GM23338 (cell line): Measurements from ENCODE around the gene DTNB. TPM values are rescaled to one million over a fixed set of nuclear protein-coding genes. Genes with fewer than 3 reads are reported as not detected.

ENCODE experiments used
- ATAC-seq: fragments of 200-7000 bp; cut with Tn5 transposase; 3 replicates; pipeline ENCODE4 v1.9.1; 2020
- DNase-seq: peaks from one replicate; pipeline ENCODE4 v3.0.0-alpha.2; 2015; ENCODE audit warnings: low spot score
- H2AFZ ChIP-seq: fragments of 200-600 bp; sonication (generic); 2 replicates; pipeline ENCODE4 v1.8.0; 2016; ENCODE audit warnings: antibody characterized with exemption, mild to moderate bottlenecking, moderate library complexity
- H3F3A ChIP-seq: fragments of 200-600 bp; sonication (generic); replicated peaks from 2 replicates; pipeline ENCODE4 v1.8.0; 2017; ENCODE audit warnings: antibody characterized with exemption, mixed run types, low read depth
- H3K27ac ChIP-seq: fragments of 200-600 bp; sonication (generic); 2 replicates; pipeline ENCODE4 v1.6.1; 2016; ENCODE audit warnings: low read depth
- H3K27me3 ChIP-seq: fragments of 200-600 bp; sonication (generic); 2 replicates; pipeline ENCODE4 v1.8.0; 2016; ENCODE audit warnings: mild to moderate bottlenecking, mixed run types, moderate library complexity; ENCODE audit not compliant: insufficient read depth
- H3K36me3 ChIP-seq: fragments of 200-600 bp; sonication (generic); 2 replicates; pipeline ENCODE4 v1.8.0; 2016; ENCODE audit warnings: mild to moderate bottlenecking; ENCODE audit not compliant: insufficient read depth
- H3K4me1 ChIP-seq: fragments of 200-600 bp; sonication (generic); 2 replicates; pipeline ENCODE4 v1.8.0; 2016; ENCODE audit warnings: mild to moderate bottlenecking, moderate library complexity; ENCODE audit not compliant: insufficient read depth
- H3K4me2 ChIP-seq: fragments of 200-600 bp; sonication (generic); 2 replicates; pipeline ENCODE4 v1.7.1; 2017; ENCODE audit warnings: mixed run types
- H3K4me3 ChIP-seq: fragments of 200-600 bp; sonication (generic); 2 replicates; pipeline ENCODE4 v1.6.1; 2016; ENCODE audit warnings: mixed run types
- H3K79me2 ChIP-seq: fragments of 200-600 bp; sonication (generic); replicated peaks from 2 replicates; pipeline ENCODE4 v1.8.0; 2017; ENCODE audit warnings: mild to moderate bottlenecking; ENCODE audit not compliant: insufficient read depth
- H3K9me2 ChIP-seq: fragments of 200-600 bp; sonication (generic); 2 replicates; pipeline ENCODE4 v1.8.0; 2017; ENCODE audit not compliant: insufficient read depth
- H4K20me1 ChIP-seq: fragments of 200-600 bp; sonication (generic); replicated peaks from 2 replicates; pipeline ENCODE4 v1.8.0; 2017; ENCODE audit warnings: mild to moderate bottlenecking; ENCODE audit not compliant: insufficient read depth
- H3K27ac Mint-ChIP-seq: 2 replicates; pipeline ENCODE4 v1.8.0; 2020; ENCODE audit warnings: inconsistent platforms, mild to moderate bottlenecking, moderate library complexity, mixed read lengths
- H3K27me3 Mint-ChIP-seq: 3 replicates; pipeline ENCODE4 v1.8.0; 2022; ENCODE audit warnings: low read depth, mild to moderate bottlenecking, moderate library complexity, mixed read lengths, inconsistent platforms; ENCODE audit not compliant: insufficient read depth, poor library complexity
- H3K36me3 Mint-ChIP-seq: 3 replicates; pipeline ENCODE4 v1.8.0; 2021; ENCODE audit warnings: low read depth, mild to moderate bottlenecking, inconsistent platforms, moderate library complexity, mixed read lengths
- H3K4me1 Mint-ChIP-seq: 3 replicates; pipeline ENCODE4 v1.8.0; 2020; ENCODE audit warnings: mild to moderate bottlenecking, inconsistent platforms, mixed read lengths
- H3K4me3 Mint-ChIP-seq: 3 replicates; pipeline ENCODE4 v1.8.0; 2021; ENCODE audit warnings: moderate library complexity, mild to moderate bottlenecking, inconsistent platforms, mixed read lengths
- H3K9me3 Mint-ChIP-seq: 3 replicates; pipeline ENCODE4 v1.8.0; 2020; ENCODE audit warnings: moderate library complexity, mild to moderate bottlenecking, inconsistent platforms, mixed read lengths
- CREB1 ChIP-seq: fragments of 250-450 bp; sonication (Bioruptor Pico); IDR thresholded peaks from 2 replicates; pipeline ENCODE4 v1.5.0; 2020; ENCODE audit warnings: low read depth, mild to moderate bottlenecking, moderate library complexity
- CTCF ChIP-seq, 2 experiments: fragments of 200-600 bp in 1 of 2; sonication (generic) in 1 of 2; conservative IDR thresholded peaks; 2 replicates each; pipeline versions ENCODE4 v1.5.1 to v1.6.1; 2016 to 2017; ENCODE audit warnings: antibody characterized with exemption in 2 of 2, low read depth in 2 of 2, mild to moderate bottlenecking in 2 of 2, moderate library complexity in 1 of 2
- ETS1 ChIP-seq: IDR thresholded peaks from 2 replicates; pipeline ENCODE4 v1.6.1; 2016; ENCODE audit warnings: antibody characterized with exemption
- EZH2 ChIP-seq: fragments of 200-600 bp; sonication (generic); IDR thresholded peaks from one replicate; pipeline ENCODE4 v1.8.0; 2017; ENCODE audit warnings: antibody characterized with exemption, mild to moderate bottlenecking, low read depth; ENCODE audit not compliant: unreplicated experiment
- EZH2phosphoT487 ChIP-seq: fragments of 200-600 bp; sonication (generic); IDR thresholded peaks from one replicate; pipeline ENCODE4 v1.8.1; 2018; ENCODE audit warnings: antibody characterized with exemption; ENCODE audit not compliant: unreplicated experiment
- JUNB ChIP-seq: IDR thresholded peaks from one replicate; pipeline ENCODE4 v1.6.1; 2016; ENCODE audit warnings: antibody characterized with exemption; ENCODE audit not compliant: unreplicated experiment
- NANOG ChIP-seq: IDR thresholded peaks from 2 replicates; pipeline ENCODE4 v1.6.1; 2016; ENCODE audit warnings: antibody characterized with exemption, borderline replicate concordance
- POLR2AphosphoS5 ChIP-seq: IDR thresholded peaks from 2 replicates; pipeline ENCODE4 v1.6.1; 2016; ENCODE audit warnings: antibody characterized with exemption, low read depth
- STAT1 ChIP-seq: IDR thresholded peaks from one replicate; pipeline ENCODE4 v1.6.1; 2016; ENCODE audit warnings: antibody characterized with exemption; ENCODE audit not compliant: unreplicated experiment
- ZNF114 ChIP-seq: fragments of 250-450 bp; sonication (Bioruptor Pico); IDR thresholded peaks from 2 replicates; pipeline ENCODE4 v1.5.0; 2020; ENCODE audit warnings: mild to moderate bottlenecking, moderate library complexity
- ZNF331 ChIP-seq: fragments of 250-450 bp; sonication (Bioruptor Pico); IDR thresholded peaks from 2 replicates; pipeline ENCODE4 v1.5.0; 2020; ENCODE audit warnings: low read depth, mild to moderate bottlenecking, moderate library complexity
- ZNF462 ChIP-seq: fragments of 250-450 bp; sonication (Bioruptor Pico); IDR thresholded peaks from 2 replicates; pipeline ENCODE4 v1.5.0; 2020; ENCODE audit warnings: mild to moderate bottlenecking, moderate library complexity
- polyA plus RNA-seq: library from polyadenylated mRNA; unstranded; fragments of >200 nt; fragmentation: Nextera tagmentation; extraction: Ambion mirVana; gene quantifications from 2 replicates; pipeline ENCODE4 v1.2.1, GENCODE V29; 2016
- total RNA-seq: library from RNA; depleted of rRNA; stranded (reverse); fragments of >200 nt; shearing (Covaris generic); gene quantifications from 2 replicates; pipeline ENCODE4 v1.2.3, GENCODE V29; 2014
- TF ChIP-seq, protein P1 (sequence below): IDR thresholded peaks from one replicate; pipeline ENCODE4 v1.6.1; 2018; ENCODE audit warnings: antibody characterized with exemption; ENCODE audit not compliant: unreplicated experiment

DTNB gene
- total and polyA plus RNA-seq, 2 experiments from 2014 or later = 22.1 to 29.4 TPM

DNA sequence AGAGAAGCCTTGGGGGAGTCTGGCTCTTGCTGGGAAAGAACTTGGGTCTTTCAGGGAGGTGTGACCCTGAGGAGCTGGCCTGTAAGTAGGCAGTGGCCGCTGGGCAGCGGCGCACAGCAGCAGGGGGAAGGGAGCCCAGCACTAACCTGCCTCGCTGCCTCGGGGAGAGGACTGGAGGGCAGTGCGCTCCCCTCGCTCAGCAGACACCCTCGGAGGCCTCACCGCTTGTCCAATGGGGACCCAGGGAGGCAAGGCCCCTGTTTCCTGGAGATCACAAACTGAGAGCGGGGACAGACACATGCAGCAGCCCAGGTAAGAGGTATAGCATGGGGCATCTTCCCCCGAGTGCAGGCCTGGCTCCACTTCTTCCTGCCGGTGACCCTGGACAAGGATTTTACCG is 335.0 kb downstream of the DTNB start:
- Histone ChIP-seq H3K4me1 (peaks cover 43% of the 10 kb centered on the region), H3K27ac (no peak overlapping the region), H3K4me3 (no peak overlapping the region), H3K27me3 (peaks cover 10% of the 10 kb centered on the region), H3F3A (peaks cover 16% of the 10 kb centered on the region; the same call in 1 of the 2 replicates), H3K9me2 (no peaks in the 10 kb centered on the region), H4K20me1 (no peaks in the 10 kb centered on the region; the same call in 1 of the 2 replicates), H3K36me3 (no peaks in the 10 kb centered on the region), H2AFZ (no peak overlapping the region), H3K4me2 (no peak overlapping the region), H3K79me2 (0 out of 2 replicates have a peak, but pooled peaks cover 3% of the 10 kb centered on the region)
- Mint-ChIP-seq H3K9me3 (no peaks in the 10 kb centered on the region), H3K27ac (no peak overlapping the region), H3K4me3 (no peak overlapping the region; the same call in 2 of the 3 replicates), H3K4me1 (peaks cover 58% of the 10 kb centered on the region), H3K27me3 (peaks cover 18% of the 10 kb centered on the region), H3K36me3 (no peaks in the 10 kb centered on the region)
- ATAC-seq (no peak), DNase-seq (no peak)
- TF ChIP-seq CREB1 (CRISPR knock-in tag) (no peak), CTCF (conservative IDR thresholded peaks at IDR 0.05; ENCODE audit: low read depth in 2 of 2) (no peak), EZH2 (no peak), JUNB (no peak), POLR2AphosphoS5 (no peak), STAT1 (no peak), ZNF331 (CRISPR knock-in tag) (no peak), ETS1 (no peak), ZNF114 (no peak), ZNF462 (CRISPR knock-in tag) (no peak), EZH2phosphoT487 (no peak), NANOG (no peak)
- TF ChIP-seq, protein P1, sequence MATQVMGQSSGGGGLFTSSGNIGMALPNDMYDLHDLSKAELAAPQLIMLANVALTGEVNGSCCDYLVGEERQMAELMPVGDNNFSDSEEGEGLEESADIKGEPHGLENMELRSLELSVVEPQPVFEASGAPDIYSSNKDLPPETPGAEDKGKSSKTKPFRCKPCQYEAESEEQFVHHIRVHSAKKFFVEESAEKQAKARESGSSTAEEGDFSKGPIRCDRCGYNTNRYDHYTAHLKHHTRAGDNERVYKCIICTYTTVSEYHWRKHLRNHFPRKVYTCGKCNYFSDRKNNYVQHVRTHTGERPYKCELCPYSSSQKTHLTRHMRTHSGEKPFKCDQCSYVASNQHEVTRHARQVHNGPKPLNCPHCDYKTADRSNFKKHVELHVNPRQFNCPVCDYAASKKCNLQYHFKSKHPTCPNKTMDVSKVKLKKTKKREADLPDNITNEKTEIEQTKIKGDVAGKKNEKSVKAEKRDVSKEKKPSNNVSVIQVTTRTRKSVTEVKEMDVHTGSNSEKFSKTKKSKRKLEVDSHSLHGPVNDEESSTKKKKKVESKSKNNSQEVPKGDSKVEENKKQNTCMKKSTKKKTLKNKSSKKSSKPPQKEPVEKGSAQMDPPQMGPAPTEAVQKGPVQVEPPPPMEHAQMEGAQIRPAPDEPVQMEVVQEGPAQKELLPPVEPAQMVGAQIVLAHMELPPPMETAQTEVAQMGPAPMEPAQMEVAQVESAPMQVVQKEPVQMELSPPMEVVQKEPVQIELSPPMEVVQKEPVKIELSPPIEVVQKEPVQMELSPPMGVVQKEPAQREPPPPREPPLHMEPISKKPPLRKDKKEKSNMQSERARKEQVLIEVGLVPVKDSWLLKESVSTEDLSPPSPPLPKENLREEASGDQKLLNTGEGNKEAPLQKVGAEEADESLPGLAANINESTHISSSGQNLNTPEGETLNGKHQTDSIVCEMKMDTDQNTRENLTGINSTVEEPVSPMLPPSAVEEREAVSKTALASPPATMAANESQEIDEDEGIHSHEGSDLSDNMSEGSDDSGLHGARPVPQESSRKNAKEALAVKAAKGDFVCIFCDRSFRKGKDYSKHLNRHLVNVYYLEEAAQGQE = no peak
